Activated CD4-positive, CD25-positive, alpha-beta regulatory T cell treated with anti-CD3 and anti-CD28 coated beads, Interleukin-2, amount 50 U/mL, for 72 hours (primary cell): Measurements from ENCODE around the gene CSE1L.
"Not testable (repeated sequence)": the region's sequence is repeated elsewhere in the genome, so short reads cannot be mapped to it uniquely, and the experiment has no call there.

Experiments used
- DNase-seq: peaks from one replicate; pipeline ENCODE4 v3.0.0; 2021

CSE1L gene

GRCh38 chr20:49132995-49133478 lies 86.9 kb downstream of the CSE1L start:
- DNase-seq = no peak

GRCh38 chr20:49133571-49133970 lies 87.5 kb downstream of the CSE1L start:
- DNase-seq = no peak

GRCh38 chr20:49134797-49135196 lies 88.7 kb downstream of the CSE1L start:
- DNase-seq = not testable (repeated sequence)

GRCh38 chr20:49136817-49137571 lies 90.9 kb downstream of the CSE1L start:
- no peak for DNase-seq

- no peak for DNase-seq
Observed at GRCh38 chr20:49138431-49138830, 92.3 kb downstream of the CSE1L start.

GRCh38 chr20:49140411-49140810 lies 94.3 kb downstream of the CSE1L start:
- DNase-seq = no peak

GRCh38 chr20:49140834-49141233 lies 94.7 kb downstream of the CSE1L start:
- DNase-seq = no peak
